ENCODE measurements around the gene WDFY1.

The WDFY1 gene

DNA sequence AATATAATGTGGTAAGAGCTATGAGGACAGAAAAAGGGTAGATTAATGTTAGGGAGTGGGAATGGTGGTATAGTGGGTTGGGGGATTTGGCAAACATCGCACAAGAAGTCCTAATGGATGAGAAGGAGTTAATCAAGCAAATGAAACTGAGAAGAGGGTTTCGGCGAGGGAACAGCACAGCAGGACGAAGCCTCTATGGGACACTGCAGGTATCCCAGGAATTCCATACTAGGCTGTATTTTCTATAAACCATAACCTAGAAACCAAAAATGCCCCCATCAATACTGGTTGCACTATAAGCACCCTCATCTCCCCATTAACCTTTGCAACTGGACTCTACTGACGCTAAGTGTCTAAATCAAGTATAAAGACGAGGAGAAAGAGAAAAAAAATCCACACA, 10.3 kb downstream of the WDFY1 start:
- in situ Hi-C loops (cut with MboI; ENCODE audit: low sequenced_read_pairs) = no loop called here

DNA sequence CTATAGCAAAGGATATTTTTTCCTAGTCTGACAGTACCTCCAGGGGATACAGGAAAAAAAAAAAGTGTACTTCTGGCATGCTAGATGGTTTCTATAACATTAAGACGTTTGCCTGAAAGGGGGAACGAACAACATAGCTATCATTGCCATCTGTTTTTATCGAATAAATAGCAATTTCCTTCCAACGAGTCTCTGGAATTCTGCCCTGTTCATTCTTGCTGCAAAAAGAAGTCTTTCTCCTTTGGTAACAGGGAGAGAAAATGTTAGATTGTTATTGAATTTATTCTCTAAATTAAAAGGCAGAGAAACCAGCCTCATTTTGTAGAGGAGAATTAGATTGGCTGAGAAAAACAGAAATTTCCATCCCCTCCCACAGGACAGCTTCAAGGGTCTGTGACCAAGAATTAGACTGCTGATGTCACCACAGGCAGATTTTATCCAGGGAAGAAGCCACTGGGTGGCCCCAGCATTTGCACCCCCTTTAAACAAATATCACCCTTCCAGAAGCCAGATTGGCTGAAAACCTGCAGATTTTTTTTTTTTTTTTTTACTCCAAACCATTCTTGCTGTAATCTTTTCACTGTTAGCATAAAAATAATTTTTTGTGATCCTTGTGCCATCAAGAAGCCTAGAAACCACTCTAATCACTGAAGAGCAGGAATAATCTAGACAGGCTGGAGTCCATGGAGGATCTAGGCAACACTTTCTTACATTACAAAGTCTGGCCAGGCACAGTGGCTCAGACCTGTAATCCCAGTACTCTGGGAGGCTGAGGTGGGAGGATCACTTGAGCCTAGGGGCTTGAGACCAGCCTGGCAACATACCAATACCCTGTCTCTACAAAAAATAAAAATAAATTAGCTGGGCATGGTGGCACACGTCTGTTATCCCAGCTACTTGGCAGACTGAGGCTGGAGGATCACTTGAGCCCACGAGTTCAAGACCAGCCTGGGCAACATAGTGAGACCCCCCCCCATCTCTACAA, 12.0 kb downstream of the WDFY1 start:
- in situ Hi-C loops (cut with MboI; ENCODE audit: low sequenced_read_pairs) = no loop called here

DNA sequence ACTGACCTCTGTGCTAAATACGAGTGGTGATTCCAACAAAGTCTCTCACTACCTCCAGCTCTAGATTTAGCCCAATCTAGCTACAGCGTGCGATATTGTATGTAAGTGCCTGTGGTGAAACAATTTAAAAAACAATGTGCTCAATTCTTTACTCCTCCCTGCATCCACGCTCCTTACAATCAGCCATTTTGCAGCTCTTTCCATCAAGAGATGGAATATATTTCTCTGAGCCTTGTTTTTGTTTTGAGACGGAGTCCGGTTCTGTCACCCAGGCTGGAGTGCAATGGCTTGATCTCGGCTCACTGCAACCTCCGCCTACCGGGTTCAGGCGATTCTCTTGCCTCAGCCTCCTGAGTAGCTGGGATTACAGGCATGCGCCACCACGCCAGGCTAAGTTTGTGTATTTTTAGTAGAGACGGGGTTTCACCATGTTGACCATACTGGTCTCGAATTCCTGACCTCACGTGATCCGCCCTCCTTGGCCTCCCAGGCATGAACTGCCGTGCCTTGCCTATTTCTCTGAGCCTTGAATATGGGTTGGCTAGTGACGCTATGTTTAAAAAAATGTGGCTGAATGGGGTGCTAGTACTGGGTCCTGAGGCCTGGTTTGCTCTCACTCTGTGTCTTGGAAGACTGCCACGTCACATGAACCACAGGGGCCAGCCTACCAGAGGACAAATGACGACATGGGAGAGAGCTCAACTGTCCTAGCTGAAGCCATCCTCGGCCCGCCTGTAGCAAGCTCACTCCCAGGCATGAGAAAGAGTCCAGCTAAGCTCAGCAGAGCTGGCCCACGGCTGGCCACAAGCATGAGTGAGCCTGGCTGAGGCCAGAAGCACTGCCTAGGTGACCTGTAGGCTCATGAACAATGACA, 14.8 kb downstream of the WDFY1 start:
- in situ Hi-C loops (cut with MboI; ENCODE audit: low sequenced_read_pairs) = no loop called here

DNA sequence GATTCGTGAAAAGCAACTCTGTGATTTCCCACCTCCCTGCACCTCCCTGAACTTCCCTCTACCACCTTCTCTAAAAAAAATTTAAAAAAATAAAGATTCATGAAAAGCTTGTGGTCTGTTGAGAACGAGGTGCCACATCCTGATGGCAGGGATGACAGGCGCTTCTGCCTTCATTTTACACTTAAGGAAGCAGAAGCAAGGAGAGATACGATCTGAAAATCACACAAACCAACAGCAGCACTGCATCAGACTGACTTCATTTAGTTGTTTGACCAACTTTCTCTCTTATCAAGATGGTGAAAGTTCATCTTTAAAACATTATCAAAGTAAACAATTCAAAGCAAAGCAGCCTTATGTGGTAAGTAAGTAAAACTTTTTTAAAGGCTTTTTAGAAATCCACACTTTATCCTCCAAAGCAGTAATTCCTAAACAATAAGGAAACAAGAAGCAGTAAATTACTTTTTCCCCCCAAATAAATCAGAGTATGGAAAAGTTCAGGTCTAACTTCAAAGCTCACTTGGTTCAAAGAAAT, 15.5 kb downstream of the WDFY1 start:
- in situ Hi-C loops (cut with MboI; ENCODE audit: low sequenced_read_pairs) = no loop called here

DNA sequence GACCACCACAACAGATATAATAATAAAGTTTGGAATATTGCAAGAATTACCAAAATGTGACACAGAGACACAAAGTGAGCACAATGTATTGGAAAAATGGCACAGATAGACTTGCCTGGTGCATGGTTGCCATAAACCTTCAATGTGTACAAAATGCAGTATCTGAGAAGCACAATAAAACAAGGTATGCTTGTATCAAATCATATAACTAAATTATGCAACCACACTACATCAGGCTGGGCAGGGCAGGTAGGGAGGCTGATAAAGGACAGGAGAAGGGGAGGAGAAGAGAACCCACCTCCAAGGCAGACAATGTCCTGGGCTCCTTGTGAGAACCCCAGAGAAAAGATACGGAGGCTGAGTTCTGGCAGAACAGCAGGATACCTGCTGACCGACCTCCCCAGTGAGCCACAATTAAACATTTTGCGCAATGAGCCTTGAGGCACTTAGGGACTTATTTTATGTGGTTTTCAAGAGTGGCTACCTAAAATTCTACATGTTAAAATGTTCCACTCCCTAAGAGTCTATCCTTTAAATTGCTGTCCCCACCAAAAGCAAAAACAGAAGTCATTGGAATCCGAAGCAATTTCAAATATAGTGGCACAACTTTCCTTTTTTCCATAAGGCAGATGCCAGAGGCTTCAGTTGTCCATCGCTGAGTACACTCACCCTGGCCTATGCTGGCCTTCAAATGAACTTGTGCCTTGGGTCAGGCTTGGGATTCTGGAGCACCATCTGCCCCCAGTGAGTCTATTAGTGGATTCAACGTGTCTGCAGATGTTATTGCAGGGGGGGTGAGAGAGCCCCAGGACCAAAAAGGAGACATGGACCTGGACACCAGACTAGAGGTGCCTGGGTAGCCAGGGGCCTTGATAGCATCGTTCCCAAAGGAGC, 16.8 kb downstream of the WDFY1 start:
- in situ Hi-C loops (cut with MboI; ENCODE audit: low sequenced_read_pairs) = no loop called here

DNA sequence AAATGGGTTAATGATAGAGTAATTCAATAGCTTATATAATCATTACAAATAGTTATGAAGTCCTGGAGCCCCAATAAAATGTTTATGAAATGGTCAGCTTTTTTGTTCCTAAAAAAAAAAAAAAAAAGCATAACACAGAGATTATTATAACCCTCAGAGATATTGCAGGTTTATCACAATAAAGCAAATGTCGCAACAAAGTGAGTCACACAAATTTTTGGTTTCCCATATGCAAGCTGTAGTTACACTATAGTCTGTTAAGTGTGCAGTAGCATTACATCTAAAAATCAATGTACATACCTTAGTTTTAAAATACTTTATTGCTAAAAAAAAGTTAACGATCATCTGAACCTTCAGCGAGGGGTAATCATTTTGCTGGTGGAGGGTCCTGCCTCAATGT, 20.0 kb downstream of the WDFY1 start:
- in situ Hi-C loops (cut with MboI; ENCODE audit: low sequenced_read_pairs) = no loop called here

DNA sequence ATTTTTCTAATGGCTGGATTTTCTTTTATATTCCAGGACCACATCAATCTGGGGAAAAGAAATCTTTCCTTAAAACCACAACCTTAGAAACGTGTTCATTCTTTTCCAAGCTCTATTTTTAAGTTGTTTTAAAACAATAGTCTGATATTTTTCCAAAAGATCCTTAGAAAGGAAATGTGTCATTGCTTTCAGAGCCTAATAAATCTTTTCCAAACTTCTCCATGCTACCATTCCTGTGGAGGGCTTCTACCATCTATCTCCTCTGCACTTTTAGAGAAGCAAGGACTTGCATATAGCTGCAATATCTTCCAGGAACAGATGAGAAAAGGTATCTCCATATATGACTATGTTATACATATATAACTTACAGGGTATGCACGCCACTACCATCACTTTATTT, 21.2 kb downstream of the WDFY1 start:
- in situ Hi-C loops (cut with MboI; ENCODE audit: low sequenced_read_pairs) = no loop called here

DNA sequence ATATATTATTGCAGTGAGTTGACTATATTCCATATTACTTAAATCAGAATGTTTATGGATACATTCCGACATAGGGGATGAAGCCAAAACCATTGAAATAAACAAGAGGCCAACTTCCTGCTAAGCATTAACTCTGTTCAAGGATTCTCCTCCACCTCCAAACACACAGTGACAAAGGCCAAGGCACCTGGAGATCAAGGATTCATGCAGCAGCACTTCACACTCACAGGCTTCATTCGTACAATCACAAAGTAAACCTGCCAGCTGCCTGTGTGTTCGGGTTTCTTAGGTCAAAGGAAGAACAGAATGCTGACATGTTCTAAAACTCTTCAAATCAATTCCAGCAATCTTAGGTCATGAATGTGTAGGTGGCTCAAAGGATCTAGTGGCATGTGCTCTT, 22.8 kb downstream of the WDFY1 start:
- in situ Hi-C loops (cut with MboI; ENCODE audit: low sequenced_read_pairs) = no loop called here

DNA sequence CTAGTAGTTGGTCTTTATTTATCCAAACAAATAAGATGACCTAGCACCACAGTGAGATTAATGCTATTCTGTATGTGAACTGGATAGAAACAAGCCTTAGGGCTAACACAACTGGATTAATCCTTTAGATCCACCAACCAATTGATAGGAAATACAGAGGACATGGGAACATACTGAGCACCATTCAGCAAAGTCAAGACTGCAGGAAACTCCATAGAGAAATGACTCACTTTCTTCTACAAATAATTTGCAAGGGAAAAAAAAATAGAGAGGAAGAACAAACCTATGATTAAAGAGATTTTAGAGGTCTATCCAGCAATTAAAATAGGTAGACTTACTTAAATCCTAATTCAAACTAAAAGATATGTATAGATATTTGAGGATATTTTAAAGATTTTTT, 23.9 kb downstream of the WDFY1 start:
- in situ Hi-C loops (cut with MboI; ENCODE audit: low sequenced_read_pairs) = no loop called here

DNA sequence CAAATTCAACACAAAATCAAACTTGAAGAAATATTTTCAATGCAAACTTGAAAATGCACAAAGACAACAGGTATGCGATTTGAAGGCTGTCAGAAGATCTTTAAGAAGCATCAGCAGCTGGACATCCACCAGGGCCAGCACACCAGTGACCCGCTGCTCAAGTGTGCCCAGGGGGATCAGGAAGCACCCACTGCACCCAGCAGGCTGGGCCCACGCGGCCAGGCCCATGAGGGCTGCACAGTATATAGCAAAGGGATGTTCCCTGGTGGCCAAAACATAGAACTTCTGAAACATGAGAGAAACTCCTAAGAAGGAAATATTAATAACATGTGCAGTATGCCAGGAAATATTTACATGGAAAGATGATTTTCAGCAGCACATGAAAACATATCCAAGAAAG, 25.0 kb downstream of the WDFY1 start:
- in situ Hi-C loops (cut with MboI; ENCODE audit: low sequenced_read_pairs) = no loop called here

DNA sequence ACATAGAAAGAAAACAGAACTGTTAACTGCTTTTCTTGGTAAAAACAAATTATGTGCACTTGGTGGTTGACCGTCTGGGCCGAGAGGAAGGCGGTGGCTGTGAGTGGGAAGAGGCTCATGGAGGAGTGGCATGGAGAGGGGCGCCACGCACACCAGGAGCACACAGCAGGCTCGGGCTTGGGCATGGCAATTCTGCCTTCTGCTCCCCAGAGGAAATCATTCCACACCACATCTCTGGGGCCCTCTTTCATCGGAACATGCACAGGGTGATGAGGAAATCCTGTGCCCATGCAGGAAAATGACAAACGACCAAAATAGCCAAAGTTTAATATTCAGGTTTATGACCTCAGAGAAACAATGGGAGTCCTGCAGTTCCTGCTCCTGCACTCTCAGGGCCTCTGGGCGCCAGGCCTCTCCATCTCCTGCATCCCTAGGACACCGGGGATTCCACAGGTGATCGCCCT, 26.4 kb downstream of the WDFY1 start:
- in situ Hi-C loops (cut with MboI; ENCODE audit: low sequenced_read_pairs) = no loop called here

DNA sequence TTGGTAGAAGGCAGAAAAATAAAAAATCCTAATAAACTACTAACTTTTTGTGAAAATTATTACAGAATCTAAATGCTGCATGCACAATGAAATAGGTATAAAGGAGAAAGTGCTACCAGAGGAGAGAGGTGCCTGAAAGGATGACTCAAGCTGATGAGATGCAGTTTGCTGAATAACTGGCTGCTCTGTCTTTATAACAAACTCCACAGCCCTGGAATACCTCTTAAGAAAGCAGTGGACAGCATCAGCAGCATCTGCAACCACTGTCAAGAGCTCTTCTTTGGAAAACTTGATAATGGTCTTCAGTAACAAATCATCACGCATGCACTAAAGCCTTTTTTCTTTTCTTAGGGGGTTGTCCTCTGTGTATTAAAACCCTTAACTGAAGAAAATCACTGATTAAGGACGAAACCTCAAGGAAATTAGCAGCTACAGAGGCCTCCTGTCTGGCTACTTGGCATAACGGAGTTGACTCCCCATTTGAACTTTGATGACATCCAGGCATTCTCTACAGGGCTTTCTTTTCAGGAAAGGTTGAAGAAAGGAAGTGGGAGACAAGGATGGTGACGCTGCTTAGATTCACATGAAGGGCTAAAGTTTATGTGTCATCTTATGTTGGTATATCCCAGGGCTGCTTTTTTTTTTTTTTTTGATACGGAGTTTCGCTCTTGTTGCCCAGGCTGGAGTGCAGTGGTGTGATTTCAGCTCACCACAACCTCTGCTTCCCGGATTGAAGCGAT, 28.8 kb downstream of the WDFY1 start:
- in situ Hi-C loops (cut with MboI; ENCODE audit: low sequenced_read_pairs) = no loop called here

DNA sequence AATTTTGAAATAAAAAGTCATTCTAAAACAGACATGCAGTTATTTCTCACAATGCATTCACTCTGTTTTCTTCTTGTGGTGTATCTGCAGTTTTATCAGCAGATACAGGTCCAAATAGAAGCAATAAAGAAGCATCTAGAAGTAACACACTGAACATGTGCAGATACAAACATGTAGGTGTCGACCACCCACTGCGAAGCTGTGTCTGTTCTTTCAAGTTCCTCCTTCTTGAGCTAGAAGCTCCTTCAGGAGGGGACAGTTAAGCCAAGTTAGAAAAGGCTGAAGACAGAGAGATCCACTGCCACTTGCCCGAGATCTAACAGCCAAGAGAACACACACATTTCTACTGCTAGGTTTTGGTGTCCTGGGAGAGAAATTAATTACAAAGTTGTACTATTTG, 30.1 kb downstream of the WDFY1 start:
- in situ Hi-C loops (cut with MboI; ENCODE audit: low sequenced_read_pairs) = no loop called here

DNA sequence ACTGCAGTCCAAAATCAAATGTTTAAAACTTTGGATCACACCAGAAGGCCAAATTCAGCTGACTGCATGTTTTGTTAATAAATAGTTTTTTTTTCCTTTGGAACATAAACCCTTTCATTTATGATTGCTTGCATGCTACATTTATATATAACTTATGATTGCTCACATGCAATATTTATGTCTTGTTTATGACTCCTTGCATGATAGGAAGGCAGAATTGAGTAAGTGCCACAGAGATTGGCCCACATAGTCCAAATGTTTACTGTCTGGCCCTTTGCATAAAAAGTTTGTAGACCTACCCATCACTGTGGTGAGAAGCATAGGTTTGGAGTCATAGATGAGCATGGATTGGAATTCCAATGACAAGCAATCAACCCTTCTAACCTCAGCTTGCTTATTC, 30.8 kb downstream of the WDFY1 start:
- in situ Hi-C loops (cut with MboI; ENCODE audit: low sequenced_read_pairs) = no loop called here

DNA sequence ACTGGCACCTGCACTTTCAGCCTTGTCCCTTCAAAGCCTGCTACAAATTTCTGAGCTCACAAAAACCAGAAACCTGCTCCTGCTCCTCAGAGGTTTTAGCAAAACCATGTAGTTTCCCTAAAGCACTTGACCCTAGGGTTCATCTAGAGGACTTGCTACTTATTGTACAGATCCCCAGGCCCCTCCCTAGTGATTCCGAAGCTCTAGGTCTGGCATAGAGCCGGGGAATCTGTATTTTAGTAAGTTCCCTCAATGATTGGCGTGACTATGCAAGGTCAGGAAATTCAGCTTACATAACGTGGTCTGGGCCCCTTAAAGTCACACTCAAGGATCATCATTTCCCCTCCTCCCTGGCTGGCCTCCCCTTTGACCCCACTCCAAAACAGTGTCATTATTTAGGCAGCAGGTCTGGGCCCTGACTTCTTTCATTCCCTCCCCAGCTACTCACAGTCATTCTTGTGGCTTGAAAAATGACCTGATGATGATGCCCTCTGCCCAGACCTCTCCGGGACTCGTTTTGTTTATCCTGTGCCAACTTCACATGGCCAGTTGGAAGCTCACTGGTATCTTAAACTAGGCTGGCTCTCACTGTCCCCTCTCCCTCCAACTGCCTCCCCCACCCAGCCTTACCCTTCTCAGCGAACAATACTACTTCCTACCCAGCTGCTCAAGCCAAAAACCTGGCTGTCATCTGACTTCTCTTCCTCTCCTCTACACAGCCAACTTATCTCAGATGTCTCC, 36.0 kb downstream of the WDFY1 start:
- in situ Hi-C loops (cut with MboI; ENCODE audit: low sequenced_read_pairs) = no loop called here

DNA sequence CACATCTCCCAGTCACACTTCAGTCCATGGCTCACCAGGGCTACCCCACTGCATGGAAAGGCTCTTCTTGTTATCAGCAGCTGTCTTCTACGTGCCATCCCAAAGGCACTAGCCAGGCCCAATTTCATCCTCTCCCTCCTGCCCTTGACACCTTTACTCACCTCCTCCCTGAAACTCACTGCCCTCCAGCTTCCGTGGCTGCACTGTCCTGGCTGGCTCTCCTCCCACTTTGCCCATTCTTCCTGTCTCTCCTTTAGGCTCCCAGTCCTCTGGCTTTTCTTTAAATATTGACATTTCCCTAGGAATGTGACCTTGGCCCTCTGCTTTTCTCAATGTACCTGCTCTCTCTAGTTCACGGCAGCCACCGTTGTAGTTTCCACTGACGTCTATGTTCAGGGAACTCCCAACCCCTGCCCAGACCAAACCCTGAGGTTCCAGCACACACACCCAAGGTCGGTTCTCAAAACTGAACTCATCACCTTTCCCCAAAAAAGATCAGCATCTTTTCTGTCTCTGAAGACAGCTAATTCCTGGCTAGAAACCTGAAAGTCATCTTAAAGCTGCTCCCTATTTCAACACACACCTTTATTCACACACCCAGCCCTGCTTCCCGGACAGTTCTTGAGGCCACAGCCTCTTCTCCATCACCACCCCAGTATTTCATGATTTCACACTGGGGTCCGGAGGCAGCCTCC, 36.7 kb downstream of the WDFY1 start:
- in situ Hi-C loops (cut with MboI; ENCODE audit: low sequenced_read_pairs) = no loop called here

DNA sequence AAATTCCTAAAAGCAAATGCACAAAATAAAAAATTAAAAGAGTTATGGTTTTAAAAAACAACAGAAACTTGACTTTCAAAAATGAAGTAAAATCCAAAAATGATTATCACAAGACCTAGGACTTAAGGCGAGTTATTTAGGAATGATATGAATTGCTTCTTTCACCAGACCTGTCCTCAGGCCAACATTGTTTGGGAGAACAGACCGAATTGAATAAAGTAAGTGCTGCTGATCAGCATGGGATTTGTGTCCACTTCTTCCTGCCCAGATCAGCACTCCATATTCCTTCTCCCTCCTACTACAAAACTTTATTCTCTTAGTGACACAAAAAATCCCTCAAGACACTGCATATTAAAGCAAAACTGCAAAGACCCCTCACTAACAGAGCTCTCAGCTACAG, 39.1 kb downstream of the WDFY1 start:
- in situ Hi-C loops (cut with MboI; ENCODE audit: low sequenced_read_pairs) = no loop called here

DNA sequence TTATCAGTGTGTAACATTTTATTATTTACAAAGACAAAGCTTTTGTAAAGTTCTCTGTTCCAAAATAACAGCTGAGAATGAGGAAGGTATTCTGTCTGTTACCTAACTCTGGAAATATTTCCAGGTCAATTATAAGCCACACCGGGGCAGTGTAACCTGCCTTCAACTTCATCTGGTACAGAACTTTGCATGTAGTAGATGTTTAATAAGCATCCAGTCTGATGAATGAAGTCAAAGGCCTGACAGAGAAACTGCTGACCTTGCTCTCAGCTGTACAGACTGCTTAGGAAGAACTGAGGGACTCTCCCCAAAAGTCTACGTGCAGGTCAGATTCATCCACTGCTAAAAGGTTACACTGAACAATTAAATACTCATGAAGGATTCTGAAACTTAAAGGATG, 43.3 kb downstream of the WDFY1 start:
- in situ Hi-C loops (cut with MboI; ENCODE audit: low sequenced_read_pairs) = no loop called here

DNA sequence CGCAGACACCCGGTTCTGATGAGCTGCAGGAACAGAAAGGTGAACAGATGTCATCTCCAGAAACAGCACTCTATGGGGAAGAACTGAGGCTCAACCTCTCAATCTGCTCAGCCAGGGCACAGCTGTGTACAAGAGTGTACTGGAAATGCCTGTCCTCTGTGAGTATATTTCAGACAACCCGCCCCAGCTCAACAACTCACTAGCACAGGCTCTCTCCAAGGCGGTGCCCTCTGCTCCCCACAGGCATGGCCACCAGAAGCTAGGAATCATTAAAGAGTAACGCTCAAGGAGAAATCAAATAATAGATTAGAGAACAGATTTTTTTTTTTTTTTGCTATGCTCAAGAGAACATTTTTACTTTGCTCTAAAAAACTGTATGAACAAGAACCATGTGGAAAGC, 43.8 kb downstream of the WDFY1 start:
- in situ Hi-C loops (cut with MboI; ENCODE audit: low sequenced_read_pairs) = no loop called here
